SK-N-SH treated with all-trans-retinoic acid at 6 μM for 48 hours (cell line): ENCODE measurements around the gene LBHD2.

Experiments used
- ATAC-seq: fragments of 200-7000 bp; cut with Tn5 transposase; 3 replicates; pipeline ENCODE4 v1.9.1; 2020; ENCODE audit warnings: mild to moderate bottlenecking, moderate library complexity
- ARNTL ChIP-seq: fragments of 450-650 bp; formaldehyde crosslinking; IDR thresholded peaks from 2 replicates; pipeline ENCODE4 v1.5.0; 2020; ENCODE audit warnings: low read depth, mild to moderate bottlenecking, moderate library complexity, borderline replicate concordance
- BACH2 ChIP-seq: fragments of 250-450 bp; sonication (Bioruptor Pico); IDR thresholded peaks from 2 replicates; pipeline ENCODE4 v1.9.0; 2021; ENCODE audit warnings: mild to moderate bottlenecking, borderline replicate concordance
- CSDC2 ChIP-seq: fragments of 250-450 bp; sonication (Bioruptor Pico); IDR thresholded peaks from 2 replicates; pipeline ENCODE4 v1.5.0; 2020; ENCODE audit warnings: mild to moderate bottlenecking, moderate library complexity
- GLIS3 ChIP-seq: fragments of 250-450 bp; sonication (Bioruptor Pico); IDR thresholded peaks from 2 replicates; pipeline ENCODE4 v1.5.0; 2020; ENCODE audit warnings: mild to moderate bottlenecking, moderate library complexity
- ISL1 ChIP-seq: fragments of 250-450 bp; sonication (Bioruptor Pico); IDR thresholded peaks from 2 replicates; pipeline ENCODE4 v2.1.2; 2022; ENCODE audit warnings: mild to moderate bottlenecking, moderate library complexity
- OSR1 ChIP-seq: fragments of 250-450 bp; sonication (Bioruptor Pico); IDR thresholded peaks from 2 replicates; pipeline ENCODE4 v1.8.0; 2022; ENCODE audit warnings: moderate library complexity, mild to moderate bottlenecking, inconsistent platforms
- PPARA ChIP-seq: fragments of 250-450 bp; sonication (Bioruptor Pico); IDR thresholded peaks from 2 replicates; pipeline ENCODE4 v1.5.0; 2020; ENCODE audit warnings: mild to moderate bottlenecking, borderline replicate concordance
- RARB ChIP-seq: fragments of 250-450 bp; sonication (Bioruptor Pico); IDR thresholded peaks from 2 replicates; pipeline ENCODE4 v1.8.0; 2021; ENCODE audit warnings: mild to moderate bottlenecking, moderate library complexity
- SNAI2 ChIP-seq: fragments of 250-450 bp; sonication (Bioruptor Pico); IDR thresholded peaks from 2 replicates; pipeline ENCODE4 v1.5.0; 2020; ENCODE audit warnings: mild to moderate bottlenecking, moderate library complexity
- TCF4 ChIP-seq: fragments of 250-450 bp; sonication (Bioruptor Pico); IDR thresholded peaks from 2 replicates; pipeline ENCODE4 v1.8.0; 2021; ENCODE audit warnings: mild to moderate bottlenecking, moderate library complexity, borderline replicate concordance
- ZC3H10 ChIP-seq: fragments of 250-450 bp; sonication (Bioruptor Pico); IDR thresholded peaks from 2 replicates; pipeline ENCODE4 v1.5.1; 2021; ENCODE audit warnings: mild to moderate bottlenecking, moderate library complexity
- ZFP30 ChIP-seq: fragments of 450-650 bp; formaldehyde crosslinking; IDR thresholded peaks from 2 replicates; pipeline ENCODE4 v1.5.0; 2022; ENCODE audit warnings: mild to moderate bottlenecking, moderate library complexity
- ZNF565 ChIP-seq: fragments of 450-650 bp; formaldehyde crosslinking; conservative IDR thresholded peaks from 2 replicates; pipeline ENCODE4 v1.5.0; 2020; ENCODE audit warnings: low read depth, mild to moderate bottlenecking, moderate library complexity
- ZNF70 ChIP-seq: fragments of 450-650 bp; formaldehyde crosslinking; IDR thresholded peaks from 2 replicates; pipeline ENCODE4 v1.5.0; 2020; ENCODE audit warnings: mild to moderate bottlenecking, moderate library complexity
- ZNF8 ChIP-seq: fragments of 450-650 bp; formaldehyde crosslinking; IDR thresholded peaks from 2 replicates; pipeline ENCODE4 v1.5.0; 2020; ENCODE audit warnings: mild to moderate bottlenecking, moderate library complexity
- TF ChIP-seq, protein P1 (sequence below): fragments of 250-450 bp; sonication (Bioruptor Pico); IDR thresholded peaks from 2 replicates; pipeline ENCODE4 v1.5.0; 2020; ENCODE audit warnings: mild to moderate bottlenecking, moderate library complexity
- TF ChIP-seq, protein P2 (sequence below): fragments of 250-450 bp; sonication (Bioruptor Pico); IDR thresholded peaks from 2 replicates; pipeline ENCODE4 v1.5.1; 2020; ENCODE audit warnings: low read depth, mild to moderate bottlenecking, moderate library complexity
- TF ChIP-seq, protein P3 (sequence below): fragments of 250-450 bp; sonication (Bioruptor Pico); IDR thresholded peaks from 2 replicates; pipeline ENCODE4 v1.5.1; 2021; ENCODE audit warnings: mild to moderate bottlenecking, moderate library complexity
- TF ChIP-seq, protein P4 (sequence below): fragments of 250-450 bp; sonication (Bioruptor Pico); IDR thresholded peaks from 2 replicates; pipeline ENCODE4 v1.8.0; 2020; ENCODE audit warnings: mild to moderate bottlenecking, moderate library complexity, borderline replicate concordance
- TF ChIP-seq, protein P5 (sequence below): fragments of 250-450 bp; sonication (Bioruptor Pico); IDR thresholded peaks from 2 replicates; pipeline ENCODE4 v1.8.0; 2021; ENCODE audit warnings: low read depth, mild to moderate bottlenecking, moderate library complexity, borderline replicate concordance

Gene LBHD2

DNA sequence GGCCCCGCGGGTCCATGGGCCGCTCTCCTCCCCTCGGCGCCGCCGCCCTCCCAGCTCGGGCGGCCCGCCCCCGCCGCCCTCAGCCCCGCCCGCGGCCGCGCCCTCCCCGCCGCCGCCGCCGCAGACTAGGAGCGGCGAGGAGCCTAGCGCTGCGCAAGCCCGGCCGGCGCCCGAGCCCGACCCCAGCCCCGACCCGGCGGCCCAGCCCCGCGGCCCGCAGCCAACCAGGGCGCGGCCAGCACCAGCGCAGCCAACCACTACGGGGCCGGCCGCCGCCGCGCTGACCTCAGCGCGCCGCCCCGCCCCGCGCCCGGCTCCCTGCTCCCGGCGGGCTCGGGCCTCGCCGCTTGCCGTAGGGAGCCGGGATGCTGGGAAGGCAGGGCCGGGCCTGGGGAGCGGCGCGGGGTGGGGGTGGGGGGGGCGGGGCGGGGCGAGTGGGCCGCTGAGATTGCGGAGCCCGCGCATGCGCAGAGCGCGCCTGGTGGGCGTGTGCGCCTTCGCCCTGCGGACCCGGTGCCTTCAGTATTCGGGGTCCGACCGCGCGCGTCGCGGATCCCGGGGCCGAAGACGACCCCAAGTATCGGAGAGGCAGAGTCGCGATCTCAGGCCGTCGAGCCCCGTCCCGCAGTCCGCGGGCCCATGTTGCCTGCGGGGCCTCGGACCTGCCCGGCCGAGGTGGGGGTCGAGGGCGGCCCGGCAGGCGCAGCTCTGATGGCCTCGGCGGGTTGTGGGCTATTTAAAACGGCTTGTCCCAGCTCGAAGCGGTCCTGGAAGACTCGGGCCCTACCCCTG is 26.4 kb upstream of the LBHD2 start, which contains the start of gene CDC42BPB:
CDC42BPB (minus strand) TSS at position 178 of the 792 bp plus-strand sequence. CDS start 376 bp downstream, outside the sequence.
- no peak for TF ChIP-seq ZNF565
- TF ChIP-seq ARNTL = no peak
- TF ChIP-seq ZNF8 (CRISPR knock-in tag) = no peak
- TF ChIP-seq GLIS3 (CRISPR knock-in tag) = no peak
- no peak for TF ChIP-seq BACH2 (CRISPR knock-in tag)
- no peak for TF ChIP-seq PPARA
- TF ChIP-seq TCF4 = no peak
- TF ChIP-seq ISL1 (CRISPR knock-in tag) = no peak
- TF ChIP-seq ZNF70 (CRISPR knock-in tag) = no peak
- TF ChIP-seq, protein P1, sequence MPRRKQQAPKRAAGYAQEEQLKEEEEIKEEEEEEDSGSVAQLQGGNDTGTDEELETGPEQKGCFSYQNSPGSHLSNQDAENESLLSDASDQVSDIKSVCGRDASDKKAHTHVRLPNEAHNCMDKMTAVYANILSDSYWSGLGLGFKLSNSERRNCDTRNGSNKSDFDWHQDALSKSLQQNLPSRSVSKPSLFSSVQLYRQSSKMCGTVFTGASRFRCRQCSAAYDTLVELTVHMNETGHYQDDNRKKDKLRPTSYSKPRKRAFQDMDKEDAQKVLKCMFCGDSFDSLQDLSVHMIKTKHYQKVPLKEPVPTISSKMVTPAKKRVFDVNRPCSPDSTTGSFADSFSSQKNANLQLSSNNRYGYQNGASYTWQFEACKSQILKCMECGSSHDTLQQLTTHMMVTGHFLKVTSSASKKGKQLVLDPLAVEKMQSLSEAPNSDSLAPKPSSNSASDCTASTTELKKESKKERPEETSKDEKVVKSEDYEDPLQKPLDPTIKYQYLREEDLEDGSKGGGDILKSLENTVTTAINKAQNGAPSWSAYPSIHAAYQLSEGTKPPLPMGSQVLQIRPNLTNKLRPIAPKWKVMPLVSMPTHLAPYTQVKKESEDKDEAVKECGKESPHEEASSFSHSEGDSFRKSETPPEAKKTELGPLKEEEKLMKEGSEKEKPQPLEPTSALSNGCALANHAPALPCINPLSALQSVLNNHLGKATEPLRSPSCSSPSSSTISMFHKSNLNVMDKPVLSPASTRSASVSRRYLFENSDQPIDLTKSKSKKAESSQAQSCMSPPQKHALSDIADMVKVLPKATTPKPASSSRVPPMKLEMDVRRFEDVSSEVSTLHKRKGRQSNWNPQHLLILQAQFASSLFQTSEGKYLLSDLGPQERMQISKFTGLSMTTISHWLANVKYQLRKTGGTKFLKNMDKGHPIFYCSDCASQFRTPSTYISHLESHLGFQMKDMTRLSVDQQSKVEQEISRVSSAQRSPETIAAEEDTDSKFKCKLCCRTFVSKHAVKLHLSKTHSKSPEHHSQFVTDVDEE = no peak
- ATAC-seq = peak; percentile 86

DNA sequence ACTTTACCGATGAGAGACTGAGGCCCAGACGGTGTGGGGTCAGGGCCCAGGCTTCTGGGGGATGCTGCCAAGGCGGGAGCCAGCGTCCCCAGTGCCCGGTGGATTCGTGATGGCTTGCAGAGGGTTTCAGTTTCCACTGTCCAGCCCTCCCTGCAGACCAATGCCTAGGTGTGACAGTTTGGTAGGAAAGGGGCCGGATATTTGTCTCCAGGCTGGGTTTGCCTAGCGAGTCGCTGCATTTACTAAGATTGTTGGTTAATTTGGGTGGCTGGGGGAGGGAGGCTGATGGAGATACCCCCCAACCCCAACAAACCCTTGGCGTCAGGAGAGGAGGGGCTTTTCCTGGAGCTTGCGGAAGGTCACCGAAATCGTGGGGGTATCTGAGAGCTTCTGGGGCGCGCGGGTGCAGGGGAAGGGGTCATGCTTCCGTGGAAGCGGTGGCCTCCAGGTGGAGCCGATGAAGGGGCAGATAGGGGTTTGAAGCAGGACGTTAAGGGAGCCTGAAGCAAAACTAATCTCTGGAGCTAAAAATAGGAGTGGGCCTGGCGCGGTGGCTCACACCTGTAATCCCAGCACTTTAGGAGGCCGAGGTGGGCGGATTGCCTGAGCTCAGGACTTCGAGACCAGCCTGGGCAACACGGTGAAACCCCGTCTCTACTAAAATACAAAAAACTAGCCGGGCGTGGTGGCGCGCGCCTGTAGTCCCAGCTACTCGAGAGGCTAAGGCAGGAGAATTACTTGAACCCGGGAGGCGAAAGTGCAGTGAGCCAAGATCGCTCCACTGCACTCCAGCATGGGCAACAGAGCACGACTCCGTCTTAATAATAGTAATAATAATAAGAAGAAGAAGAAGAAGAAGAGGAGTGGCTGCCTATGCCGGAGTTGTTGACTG is 25.6 kb upstream of the LBHD2 start:
- ATAC-seq = peak; percentile 39
- TF ChIP-seq CSDC2 (CRISPR knock-in tag) (no peak), SNAI2 (no peak)

DNA sequence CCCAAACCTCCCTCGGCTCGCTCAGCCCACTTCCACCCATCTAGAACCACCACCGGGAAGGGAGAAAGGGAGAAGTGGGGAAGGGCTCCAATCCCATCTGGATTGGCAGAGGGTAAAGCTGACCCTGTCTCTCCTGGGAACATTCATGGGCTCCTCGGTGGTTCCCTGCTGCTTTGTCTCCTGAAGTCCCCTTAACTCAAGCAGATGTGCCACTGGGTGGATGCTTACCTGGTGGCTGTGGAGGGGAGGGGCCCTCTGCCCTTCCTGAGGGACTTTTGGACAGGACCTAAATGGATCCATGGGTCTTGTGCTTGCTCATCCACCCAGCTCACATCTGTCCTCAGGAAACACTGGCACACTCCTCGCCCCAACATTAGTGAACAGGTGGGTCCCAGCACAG is 24.5 kb upstream of the LBHD2 start:
- ATAC-seq = no peak
- TF ChIP-seq BACH2 (CRISPR knock-in tag) = no peak
- TF ChIP-seq, protein P2, sequence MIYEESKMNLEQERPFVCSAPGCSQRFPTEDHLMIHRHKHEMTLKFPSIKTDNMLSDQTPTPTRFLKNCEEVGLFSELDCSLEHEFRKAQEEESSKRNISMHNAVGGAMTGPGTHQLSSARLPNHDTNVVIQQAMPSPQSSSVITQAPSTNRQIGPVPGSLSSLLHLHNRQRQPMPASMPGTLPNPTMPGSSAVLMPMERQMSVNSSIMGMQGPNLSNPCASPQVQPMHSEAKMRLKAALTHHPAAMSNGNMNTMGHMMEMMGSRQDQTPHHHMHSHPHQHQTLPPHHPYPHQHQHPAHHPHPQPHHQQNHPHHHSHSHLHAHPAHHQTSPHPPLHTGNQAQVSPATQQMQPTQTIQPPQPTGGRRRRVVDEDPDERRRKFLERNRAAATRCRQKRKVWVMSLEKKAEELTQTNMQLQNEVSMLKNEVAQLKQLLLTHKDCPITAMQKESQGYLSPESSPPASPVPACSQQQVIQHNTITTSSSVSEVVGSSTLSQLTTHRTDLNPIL = no peak
- no peak for TF ChIP-seq ZNF70 (CRISPR knock-in tag)

DNA sequence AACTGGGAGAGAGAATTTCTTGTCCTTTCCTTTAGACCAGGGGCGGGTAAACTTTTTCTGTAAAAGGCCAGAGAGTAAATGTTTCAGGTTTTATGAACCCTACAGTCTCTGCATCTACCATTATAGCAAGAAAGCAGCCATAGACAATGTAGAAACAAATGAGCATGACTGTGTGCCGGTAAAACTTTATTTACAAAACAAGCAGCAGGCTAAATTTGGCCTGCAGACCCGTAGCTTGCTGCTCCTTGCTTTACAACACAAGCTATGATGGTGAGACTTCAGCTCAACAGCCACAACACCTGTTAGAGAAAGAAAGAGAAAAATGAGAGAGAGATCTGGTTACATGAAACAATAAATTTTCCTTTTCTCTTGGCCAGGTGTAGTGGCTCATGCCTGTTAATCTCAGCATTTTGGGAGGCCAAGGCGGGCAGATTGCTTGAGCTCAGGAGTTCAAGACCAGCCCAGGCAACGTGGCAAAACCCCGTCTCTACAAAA is 22.5 kb upstream of the LBHD2 start:
- no peak for ATAC-seq
- no peak for TF ChIP-seq GLIS3 (CRISPR knock-in tag)
- TF ChIP-seq, protein P3, sequence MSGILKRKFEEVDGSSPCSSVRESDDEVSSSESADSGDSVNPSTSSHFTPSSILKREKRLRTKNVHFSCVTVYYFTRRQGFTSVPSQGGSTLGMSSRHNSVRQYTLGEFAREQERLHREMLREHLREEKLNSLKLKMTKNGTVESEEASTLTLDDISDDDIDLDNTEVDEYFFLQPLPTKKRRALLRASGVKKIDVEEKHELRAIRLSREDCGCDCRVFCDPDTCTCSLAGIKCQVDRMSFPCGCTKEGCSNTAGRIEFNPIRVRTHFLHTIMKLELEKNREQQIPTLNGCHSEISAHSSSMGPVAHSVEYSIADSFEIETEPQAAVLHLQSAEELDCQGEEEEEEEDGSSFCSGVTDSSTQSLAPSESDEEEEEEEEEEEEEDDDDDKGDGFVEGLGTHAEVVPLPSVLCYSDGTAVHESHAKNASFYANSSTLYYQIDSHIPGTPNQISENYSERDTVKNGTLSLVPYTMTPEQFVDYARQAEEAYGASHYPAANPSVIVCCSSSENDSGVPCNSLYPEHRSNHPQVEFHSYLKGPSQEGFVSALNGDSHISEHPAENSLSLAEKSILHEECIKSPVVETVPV (CRISPR knock-in tag) = no peak
- TF ChIP-seq RARB = no peak
- TF ChIP-seq ZNF70 (CRISPR knock-in tag) = no peak
- no peak for TF ChIP-seq ZNF8 (CRISPR knock-in tag)

DNA sequence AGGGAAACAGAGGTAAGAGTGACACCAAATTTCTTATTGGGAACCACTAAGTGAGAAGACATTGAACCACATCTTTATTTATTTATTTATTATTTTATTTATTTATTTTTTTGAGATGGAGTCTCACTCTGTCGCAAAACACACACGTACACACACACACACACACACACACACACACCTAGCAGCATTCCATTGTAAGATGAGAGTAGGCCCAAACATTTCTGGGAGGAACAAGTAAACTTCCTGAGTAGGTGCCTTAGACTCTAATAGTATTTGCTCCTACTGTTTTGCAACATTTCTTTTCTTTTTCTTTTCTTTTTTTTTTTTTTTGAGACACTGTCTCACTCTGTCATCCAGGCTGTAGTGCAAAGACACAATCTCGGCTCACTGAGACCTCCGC is 19.6 kb upstream of the LBHD2 start:
- TF ChIP-seq, protein P2 = no peak
- TF ChIP-seq OSR1 = no peak
- TF ChIP-seq GLIS3 (CRISPR knock-in tag) = no peak
- TF ChIP-seq, protein P3 (CRISPR knock-in tag) = no peak
- no peak for TF ChIP-seq ZFP30 (CRISPR knock-in tag)
- TF ChIP-seq ZC3H10 (CRISPR knock-in tag) = no peak
- no peak for TF ChIP-seq CSDC2 (CRISPR knock-in tag)
- no peak for TF ChIP-seq TCF4
- TF ChIP-seq ISL1 (CRISPR knock-in tag) = no peak
- TF ChIP-seq RARB = no peak
- TF ChIP-seq ARNTL = no peak
- TF ChIP-seq, protein P4, sequence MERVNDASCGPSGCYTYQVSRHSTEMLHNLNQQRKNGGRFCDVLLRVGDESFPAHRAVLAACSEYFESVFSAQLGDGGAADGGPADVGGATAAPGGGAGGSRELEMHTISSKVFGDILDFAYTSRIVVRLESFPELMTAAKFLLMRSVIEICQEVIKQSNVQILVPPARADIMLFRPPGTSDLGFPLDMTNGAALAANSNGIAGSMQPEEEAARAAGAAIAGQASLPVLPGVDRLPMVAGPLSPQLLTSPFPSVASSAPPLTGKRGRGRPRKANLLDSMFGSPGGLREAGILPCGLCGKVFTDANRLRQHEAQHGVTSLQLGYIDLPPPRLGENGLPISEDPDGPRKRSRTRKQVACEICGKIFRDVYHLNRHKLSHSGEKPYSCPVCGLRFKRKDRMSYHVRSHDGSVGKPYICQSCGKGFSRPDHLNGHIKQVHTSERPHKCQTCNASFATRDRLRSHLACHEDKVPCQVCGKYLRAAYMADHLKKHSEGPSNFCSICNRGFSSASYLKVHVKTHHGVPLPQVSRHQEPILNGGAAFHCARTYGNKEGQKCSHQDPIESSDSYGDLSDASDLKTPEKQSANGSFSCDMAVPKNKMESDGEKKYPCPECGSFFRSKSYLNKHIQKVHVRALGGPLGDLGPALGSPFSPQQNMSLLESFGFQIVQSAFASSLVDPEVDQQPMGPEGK (CRISPR knock-in tag) = no peak
- TF ChIP-seq, protein P5, sequence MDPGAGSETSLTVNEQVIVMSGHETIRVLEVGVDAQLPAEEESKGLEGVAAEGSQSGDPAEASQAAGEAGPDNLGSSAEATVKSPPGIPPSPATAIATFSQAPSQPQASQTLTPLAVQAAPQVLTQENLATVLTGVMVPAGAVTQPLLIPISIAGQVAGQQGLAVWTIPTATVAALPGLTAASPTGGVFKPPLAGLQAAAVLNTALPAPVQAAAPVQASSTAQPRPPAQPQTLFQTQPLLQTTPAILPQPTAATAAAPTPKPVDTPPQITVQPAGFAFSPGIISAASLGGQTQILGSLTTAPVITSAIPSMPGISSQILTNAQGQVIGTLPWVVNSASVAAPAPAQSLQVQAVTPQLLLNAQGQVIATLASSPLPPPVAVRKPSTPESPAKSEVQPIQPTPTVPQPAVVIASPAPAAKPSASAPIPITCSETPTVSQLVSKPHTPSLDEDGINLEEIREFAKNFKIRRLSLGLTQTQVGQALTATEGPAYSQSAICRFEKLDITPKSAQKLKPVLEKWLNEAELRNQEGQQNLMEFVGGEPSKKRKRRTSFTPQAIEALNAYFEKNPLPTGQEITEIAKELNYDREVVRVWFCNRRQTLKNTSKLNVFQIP (CRISPR knock-in tag) = no peak
- no peak for ATAC-seq
